Stimulated activated CD4-positive, alpha-beta T cell treated with anti-CD3 and anti-CD28 coated beads, Interleukin-15, amount 100 ng/mL, for 24 hours (primary cell): ENCODE data around the gene KRTAP5-2.
"Not testable (repeated sequence)": the region's sequence is repeated elsewhere in the genome, so short reads cannot be mapped to it uniquely, and the experiment has no call there.

Source experiments
- DNase-seq: peaks from one replicate; pipeline ENCODE4 v3.0.0-alpha.2; 2020

KRTAP5-2 gene

GRCh38 chr11:1597994-1598380, at the start of gene KRTAP5-2:
TSS of gene KRTAP5-2 (minus strand) at chr11:1598294. CDS start at chr11:1598250, 44 bp downstream.
- no peak for DNase-seq

- not testable (repeated sequence) for DNase-seq
These were observed 48.4 kb upstream of the KRTAP5-2 start for GRCh38 chr11:1646540-1646939.

- DNase-seq, result no peak
These were observed 47.3 kb upstream of the KRTAP5-2 start for GRCh38 chr11:1645357-1645821.

GRCh38 chr11:1644601-1645356, 46.7 kb upstream of the KRTAP5-2 start:
- no peak for DNase-seq

- no peak for DNase-seq
These were observed 45.1 kb upstream of the KRTAP5-2 start for GRCh38 chr11:1643146-1643690.

- DNase-seq, result no peak
These were observed 44.4 kb upstream of the KRTAP5-2 start for GRCh38 chr11:1642288-1643145.

GRCh38 chr11:1641096-1641495, 43.0 kb upstream of the KRTAP5-2 start:
- DNase-seq, result no peak

- DNase-seq, result peak; percentile 47
These were observed 42.2 kb upstream of the KRTAP5-2 start for GRCh38 chr11:1640076-1640946.

GRCh38 chr11:1639666-1640065, 41.6 kb upstream of the KRTAP5-2 start:
- no peak for DNase-seq

GRCh38 chr11:1639102-1639620, 41.1 kb upstream of the KRTAP5-2 start:
- DNase-seq, result no peak

- no peak for DNase-seq
These were observed 40.2 kb upstream of the KRTAP5-2 start for GRCh38 chr11:1638344-1638743.

GRCh38 chr11:1637628-1638027, 39.5 kb upstream of the KRTAP5-2 start:
- no peak for DNase-seq

GRCh38 chr11:1636291-1636950, 38.3 kb upstream of the KRTAP5-2 start:
- DNase-seq, result no peak

GRCh38 chr11:1633864-1634263, 35.8 kb upstream of the KRTAP5-2 start:
- DNase-seq, result no peak

GRCh38 chr11:1632053-1632714, 34.1 kb upstream of the KRTAP5-2 start:
- no peak for DNase-seq

- DNase-seq, result no peak
These were observed 33.0 kb upstream of the KRTAP5-2 start for GRCh38 chr11:1631066-1631568.

- no peak for DNase-seq
These were observed 32.2 kb upstream of the KRTAP5-2 start for GRCh38 chr11:1630271-1630670.

- no peak for DNase-seq
These were observed 31.5 kb upstream of the KRTAP5-2 start, which contains the start of gene KRTAP5-5 for GRCh38 chr11:1629326-1630185. TSS of gene KRTAP5-5 (plus strand) at chr11:1629775. CDS start at chr11:1629841, 66 bp downstream.

GRCh38 chr11:1628506-1629325, 30.6 kb upstream of the KRTAP5-2 start:
- DNase-seq, result peak; percentile 75
